GM19372 (cell line): Measurements from ENCODE around the gene ARID3A.

Experiments used
- ATAC-seq: cut with Tn5 transposase; IDR thresholded peaks from one replicate; pipeline ENCODE4 v1.9.1; 2021; ENCODE audit warnings: mild to moderate bottlenecking, low read depth, moderate library complexity; ENCODE audit not compliant: unreplicated experiment

The ARID3A gene

DNA sequence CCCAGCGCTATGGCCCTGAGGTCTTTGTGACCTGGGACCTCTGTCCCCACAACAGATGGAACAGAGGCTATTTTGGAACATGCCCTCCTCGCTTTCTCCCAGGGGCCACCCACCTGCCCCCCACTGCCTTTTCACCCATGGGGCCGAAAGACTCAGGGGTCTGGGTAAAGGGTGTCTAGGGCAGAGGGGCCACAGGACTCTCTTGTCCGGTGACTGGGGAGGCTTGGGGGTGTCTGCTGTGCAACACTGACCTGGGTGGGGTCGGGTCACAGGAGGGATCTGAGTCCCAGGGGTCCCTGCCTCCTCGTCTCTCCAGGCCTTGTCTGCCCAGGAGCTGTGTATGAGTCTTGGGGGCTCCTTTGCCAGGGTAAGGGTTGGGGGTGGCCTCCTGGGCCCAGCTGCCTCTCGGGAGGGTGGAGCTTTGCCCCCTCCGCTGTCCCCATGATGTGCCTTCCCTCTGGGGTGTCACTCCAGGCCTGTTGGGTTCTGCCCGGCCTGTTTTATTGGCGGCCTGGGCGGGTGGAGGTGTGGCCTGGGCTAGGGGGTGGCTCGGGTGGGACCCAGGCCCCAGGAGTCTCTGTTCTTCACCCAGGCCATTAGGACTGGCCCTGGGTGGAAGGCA, 2.1 kb downstream of the ARID3A start:
- ATAC-seq: no peak

GRCh38 chr19:928471-929202, 2.8 kb downstream of the ARID3A start:
- no peak for ATAC-seq

DNA sequence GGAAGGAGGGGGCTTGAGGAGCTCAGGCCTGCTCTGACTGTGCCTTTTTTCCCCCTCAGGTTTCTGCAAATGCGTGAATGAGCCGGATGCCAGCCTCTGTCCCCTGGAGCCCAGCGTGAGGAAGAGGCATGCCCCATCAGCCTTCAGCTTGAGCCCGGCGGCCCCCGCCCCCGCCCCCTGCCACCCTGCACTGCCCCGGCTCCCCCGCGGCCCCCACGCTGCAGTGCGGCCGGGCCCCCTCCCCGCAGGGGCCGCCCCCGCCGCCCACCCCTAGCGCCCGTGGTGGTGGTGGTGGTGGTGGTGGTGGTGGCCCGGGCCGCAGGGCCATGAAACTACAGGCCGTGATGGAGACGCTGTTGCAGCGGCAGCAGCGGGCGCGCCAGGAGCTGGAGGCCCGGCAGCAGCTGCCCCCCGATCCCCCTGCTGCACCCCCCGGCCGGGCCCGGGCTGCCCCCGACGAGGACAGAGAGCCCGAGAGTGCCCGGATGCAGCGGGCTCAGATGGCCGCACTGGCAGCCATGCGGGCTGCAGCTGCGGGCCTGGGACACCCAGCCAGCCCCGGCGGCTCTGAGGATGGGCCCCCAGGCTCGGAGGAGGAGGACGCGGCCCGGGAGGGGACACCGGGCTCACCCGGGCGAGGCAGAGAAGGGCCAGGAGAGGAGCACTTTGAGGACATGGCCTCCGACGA, 3.5 kb downstream of the ARID3A start:
- ATAC-seq: no peak

GRCh38 chr19:929891-930258, 4.0 kb downstream of the ARID3A start:
- ATAC-seq: no peak

DNA sequence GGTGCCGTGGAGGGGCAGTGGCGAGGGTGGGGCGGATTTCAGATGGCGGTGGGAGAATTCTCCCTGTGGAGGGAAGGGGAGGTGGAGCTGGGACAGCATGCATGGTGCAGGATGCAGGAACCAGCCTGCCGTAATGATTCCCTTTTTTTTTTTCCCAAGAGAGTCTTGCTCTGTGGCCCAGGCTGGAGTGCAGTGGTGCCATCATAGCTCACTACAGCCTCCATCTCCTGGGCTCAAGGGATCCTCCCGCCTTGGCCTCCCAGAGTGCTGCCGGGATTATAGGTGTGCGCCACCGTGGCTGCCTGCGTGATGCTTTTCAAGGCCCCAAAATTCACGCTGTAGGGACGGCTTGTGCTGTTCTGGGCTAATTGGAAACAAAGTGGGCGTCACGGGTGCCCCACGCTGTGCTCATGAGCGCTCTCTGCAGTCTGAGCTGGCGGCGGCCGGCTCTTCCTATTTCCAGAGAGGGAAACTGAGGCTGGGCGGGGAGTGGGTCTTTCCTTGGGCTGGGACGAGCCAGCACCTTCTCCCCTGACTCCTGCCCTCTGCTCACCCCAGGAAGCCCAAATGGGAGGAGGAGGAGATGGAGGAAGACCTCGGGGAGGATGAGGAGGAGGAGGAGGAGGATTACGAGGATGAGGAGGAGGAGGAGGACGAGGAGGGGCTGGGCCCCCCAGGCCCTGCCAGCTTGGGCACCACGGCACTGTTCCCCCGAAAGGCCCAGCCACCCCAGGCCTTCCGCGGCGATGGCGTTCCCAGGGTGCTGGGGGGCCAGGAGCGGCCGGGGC, 6.2 kb downstream of the ARID3A start:
- ATAC-seq: no peak

DNA sequence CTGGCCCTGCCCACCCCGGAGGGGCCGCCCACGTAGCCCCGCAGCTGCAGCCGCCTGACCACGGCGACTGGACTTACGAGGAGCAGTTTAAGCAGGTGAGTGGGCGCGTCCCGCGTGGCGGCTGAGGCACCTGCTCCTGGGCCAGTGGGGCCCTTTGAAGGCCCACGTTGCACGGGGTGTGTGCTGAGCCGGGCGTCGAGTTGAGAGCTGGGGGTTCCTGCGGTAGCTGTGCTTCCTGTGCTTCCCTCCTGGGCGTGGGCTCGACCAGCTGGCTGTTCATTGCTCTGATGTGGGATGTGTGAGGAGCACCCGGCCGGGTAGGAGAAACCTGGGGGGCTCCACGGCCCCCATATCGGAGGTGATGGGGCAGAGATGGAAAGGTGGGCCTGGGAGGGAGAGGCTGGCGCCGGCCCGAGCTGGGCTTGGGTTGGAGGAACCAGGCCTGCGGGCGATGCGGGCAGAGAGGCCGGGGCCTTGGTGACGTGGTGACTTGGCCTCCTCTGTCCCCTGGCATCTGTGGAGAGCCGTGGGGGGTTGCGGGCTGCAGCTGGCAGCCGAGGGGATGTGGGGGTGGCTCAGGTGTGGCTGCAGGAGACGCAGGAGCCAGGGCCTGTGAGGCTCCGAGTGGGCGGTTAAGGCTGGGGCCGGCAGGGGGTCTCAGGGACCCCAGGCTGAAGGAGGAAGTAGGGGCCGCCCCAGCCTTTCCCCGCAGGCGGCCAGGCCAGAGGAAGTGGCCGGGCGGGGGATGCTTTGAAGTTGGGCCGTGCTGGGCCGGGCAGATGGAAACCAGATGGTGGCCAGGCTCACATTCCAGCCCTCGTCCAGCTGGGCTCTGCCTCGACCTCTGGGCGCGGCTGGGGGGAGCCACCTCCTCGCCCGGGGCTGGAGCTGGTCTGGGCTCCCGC, 7.1 kb downstream of the ARID3A start:
- ATAC-seq: no peak

GRCh38 chr19:933553-933882, 7.7 kb downstream of the ARID3A start:
- no peak for ATAC-seq

GRCh38 chr19:934197-934840, 8.5 kb downstream of the ARID3A start:
- no peak for ATAC-seq

GRCh38 chr19:934865-935479, 9.1 kb downstream of the ARID3A start:
- no peak for ATAC-seq

GRCh38 chr19:936175-936546, 10.3 kb downstream of the ARID3A start:
- ATAC-seq: no peak

DNA sequence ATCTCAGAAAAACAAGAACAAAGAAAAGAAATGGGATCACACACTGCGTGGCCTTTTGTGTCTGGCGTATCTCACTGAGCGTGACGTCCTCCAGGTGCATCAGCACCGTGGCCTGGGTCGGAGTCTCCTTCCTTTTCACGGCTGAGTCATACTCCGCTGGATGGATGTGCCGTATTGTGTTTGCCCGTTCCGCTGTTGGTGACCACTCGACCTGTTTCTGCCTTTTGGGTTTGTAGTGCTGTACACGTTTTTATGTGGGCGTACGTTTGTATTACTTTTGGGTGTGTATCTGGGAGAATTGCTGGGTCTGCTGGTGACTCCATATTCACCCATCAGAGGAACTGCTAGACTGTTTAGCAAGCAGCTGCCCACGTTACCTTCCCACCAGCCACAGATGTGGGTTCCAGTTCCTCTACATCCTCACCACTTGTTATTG, 11.4 kb downstream of the ARID3A start:
- ATAC-seq: no peak

DNA sequence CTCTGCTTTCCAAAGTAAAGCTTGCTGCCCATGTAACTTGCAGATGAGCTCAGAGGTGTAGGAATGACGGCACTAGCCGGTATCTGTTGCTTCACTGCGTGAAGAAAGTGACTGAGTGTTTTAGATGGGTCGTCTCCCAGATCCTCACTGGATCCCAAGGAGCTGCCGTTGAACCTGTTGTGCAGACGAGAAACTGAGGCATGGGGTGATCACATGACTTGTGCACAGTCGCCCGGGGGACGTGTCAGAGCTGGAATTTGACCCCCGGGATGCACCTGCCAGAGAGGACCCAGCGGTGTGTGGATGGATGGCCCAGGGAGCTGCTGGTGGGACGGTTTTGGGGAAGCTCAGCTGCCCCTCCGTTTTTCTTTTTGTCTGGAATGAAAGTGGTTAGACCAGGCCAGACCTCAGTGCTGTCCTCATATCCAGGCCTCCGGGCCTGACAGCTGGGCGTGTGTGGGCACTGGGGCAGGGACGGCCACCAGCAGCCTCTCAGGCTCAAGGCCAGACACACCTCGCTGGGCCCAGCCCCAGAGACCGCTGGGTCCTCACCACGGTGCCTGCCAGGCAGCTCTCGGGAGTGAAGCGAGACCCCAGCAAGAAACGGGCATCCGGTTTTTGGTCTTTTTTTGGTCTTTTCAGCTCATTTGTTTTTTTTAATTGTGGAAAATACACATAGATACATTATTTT, 12.5 kb downstream of the ARID3A start:
- no peak for ATAC-seq

DNA sequence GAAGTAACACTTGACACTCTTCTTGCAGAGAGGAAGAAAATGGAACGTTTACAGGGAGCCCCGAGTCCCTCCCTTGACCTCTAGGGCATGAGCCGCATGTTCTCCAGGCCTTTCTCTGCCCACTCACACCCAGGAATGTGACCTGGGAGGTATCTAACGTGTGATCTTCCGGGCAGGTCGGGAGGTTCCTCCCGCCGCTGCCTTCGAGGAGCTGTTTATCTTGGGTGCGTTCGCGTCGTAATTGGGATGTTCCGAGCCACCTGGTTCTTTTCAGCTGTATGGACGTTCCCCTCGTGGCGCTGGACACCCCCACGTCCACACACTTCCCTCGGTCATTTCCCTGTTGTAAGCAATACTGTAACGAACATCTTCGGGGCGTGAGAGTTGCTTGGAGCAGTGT, 13.6 kb downstream of the ARID3A start:
- no peak for ATAC-seq

DNA sequence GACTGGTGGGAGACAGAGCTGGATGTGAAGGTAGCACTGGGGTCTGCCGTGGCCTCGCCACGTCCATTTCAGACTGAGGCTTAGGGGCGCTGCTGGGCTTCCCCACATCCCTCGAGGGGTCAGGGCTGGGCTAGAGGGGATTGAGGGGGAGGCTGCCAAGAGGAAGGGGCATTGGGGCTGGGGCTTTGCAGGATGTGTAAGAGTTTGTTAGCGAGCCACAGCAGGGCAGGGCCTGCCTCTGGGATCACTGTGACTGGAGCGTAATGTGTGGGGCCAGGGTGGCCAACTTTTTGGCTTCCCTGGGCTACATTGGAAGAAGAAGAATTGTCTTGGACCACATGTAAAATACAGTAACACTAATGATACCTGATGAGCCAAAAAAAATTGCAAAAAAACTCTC, 14.1 kb downstream of the ARID3A start:
- ATAC-seq: no peak

GRCh38 chr19:940591-941291, 14.9 kb downstream of the ARID3A start:
- ATAC-seq: no peak

GRCh38 chr19:941292-942132, 15.7 kb downstream of the ARID3A start:
- no peak for ATAC-seq

DNA sequence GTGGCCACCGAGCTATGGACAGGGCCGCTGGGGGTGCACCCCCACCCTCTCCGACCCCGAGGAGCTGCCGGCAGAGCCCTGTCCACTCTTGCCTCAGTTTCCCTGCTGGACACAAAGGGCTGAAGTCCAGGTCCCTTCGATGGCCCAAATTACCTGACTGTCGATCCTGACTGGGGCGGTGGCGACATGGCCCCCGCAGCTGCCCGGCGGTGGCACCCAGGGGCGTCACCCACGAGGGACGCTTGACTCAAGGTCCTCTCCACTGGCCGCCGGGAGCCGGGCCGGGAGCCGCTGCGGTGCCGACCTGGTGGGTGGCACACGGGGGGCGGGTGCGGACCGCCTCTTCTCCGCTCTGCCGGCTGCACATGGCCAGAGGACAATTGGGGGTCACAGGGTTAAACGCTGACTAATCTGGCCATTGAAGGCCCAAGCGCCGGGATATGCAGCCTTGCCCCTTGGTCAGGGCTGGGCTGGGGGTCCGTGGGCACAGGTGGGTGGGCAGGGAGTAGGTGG, 16.4 kb downstream of the ARID3A start:
- no peak for ATAC-seq
